Motor neuron (in vitro differentiated cells): ENCODE measurements around the gene DDX19B. TPM values are rescaled to one million over a fixed set of nuclear protein-coding genes. Genes with fewer than 3 reads are reported as not detected.

Experiments
- total RNA-seq, 8 experiments: library from RNA; unstranded; fragments of 300-600 nt; gene quantifications; 2 replicates each; pipeline versions ENCODE4 v1.2.3 to v1.2.4, GENCODE V29; 2022

The DDX19B gene
- total RNA-seq, 8 experiments from 2014 or later = 18.8 to 37.4 (median 29.5) TPM

Other genes starting within 250 kb of the DDX19B start
- 10 to 100 TPM; 11.2 to 49.0 (median 16.1) TPM for gene PDPR, start 184.9 kb upstream of the DDX19B start, total RNA-seq
- 1 to 10 TPM in 5 of 8 experiments, under 1 TPM in 3; 0.49 to 4.7 (median 1.2) TPM for gene CLEC18C, start 125.4 kb upstream of the DDX19B start, total RNA-seq
- 10 to 100 TPM; 20.6 to 35.2 (median 21.3) TPM for gene EXOSC6, start 47.2 kb upstream of the DDX19B start, total RNA-seq
- 100 to 1,000 TPM in 7 of 8 experiments, 10 to 100 TPM in 1; 78.9 to 198 (median 137) TPM for gene AARS1, start 9.7 kb upstream of the DDX19B start, total RNA-seq
- gene DDX19A, start 47.7 kb downstream of the DDX19B start, total RNA-seq = 10 to 100 TPM; 29.0 to 54.7 (median 41.0) TPM
- 10 to 100 TPM; 14.2 to 35.6 (median 22.0) TPM for gene ST3GAL2, start 139.9 kb downstream of the DDX19B start, total RNA-seq
- gene FCSK, start 155.4 kb downstream of the DDX19B start, total RNA-seq = 10 to 100 TPM in 2 of 8 experiments, 1 to 10 TPM in 6; 4.4 to 18.2 (median 7.6) TPM
- gene COG4, start 224.4 kb downstream of the DDX19B start, total RNA-seq = 10 to 100 TPM; 43.4 to 84.9 (median 53.6) TPM
- gene SF3B3, start 224.6 kb downstream of the DDX19B start, total RNA-seq = 100 to 1,000 TPM in 3 of 8 experiments, 10 to 100 TPM in 5; 74.7 to 258 (median 96.0) TPM